NB4 (cell line): ENCODE measurements around the gene DCLRE1C.

Experiments used
- CTCF ChIP-seq: IDR thresholded peaks from one replicate; pipeline ENCODE4 v1.5.1; 2012; ENCODE audit warnings: low read depth, low read length
- MAX ChIP-seq: IDR thresholded peaks from 2 replicates; pipeline ENCODE4 v1.6.1; 2011; ENCODE audit warnings: low read depth, low read length
- POLR2A ChIP-seq: IDR thresholded peaks from 2 replicates; pipeline ENCODE4 v1.6.1; 2011; ENCODE audit warnings: mild to moderate bottlenecking; ENCODE audit not compliant: insufficient read length; ENCODE audit errors: extremely low read depth

DNA sequence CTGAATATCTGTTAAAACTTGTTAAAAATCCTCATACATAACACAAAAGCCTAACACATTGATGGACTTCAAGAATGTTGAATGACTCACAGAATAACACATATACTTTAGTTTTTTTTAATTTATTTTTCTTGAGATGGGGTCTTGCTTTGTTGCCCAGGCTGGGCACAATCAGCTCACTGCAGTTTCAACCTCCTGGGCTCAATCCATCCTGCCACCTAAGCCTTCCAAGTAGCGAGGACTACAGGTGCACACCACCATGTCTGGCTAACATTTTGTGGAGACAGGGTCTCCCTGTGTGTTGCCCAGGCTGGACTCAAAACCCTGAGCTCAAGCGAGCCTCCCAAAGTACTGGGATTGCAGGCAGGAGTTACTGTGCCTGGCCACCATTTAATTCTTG lies 47.1 kb downstream of the DCLRE1C start:
- TF ChIP-seq CTCF (no peak), POLR2A (no peak), MAX (no peak)
